A549 (cell line): Measurements from ENCODE around the gene NAA40. TPM values are rescaled to one million over a fixed set of nuclear protein-coding genes. Genes with fewer than 3 reads are reported as not detected.
"Not testable (repeated sequence)": the region's sequence is repeated elsewhere in the genome, so short reads cannot be mapped to it uniquely, and the experiment has no call there.

Source experiments
- ATAC-seq, 2 experiments: fragments of 200-7000 bp in 1 of 2; fragments of >200 bp in 1 of 2; cut with Nextera tagmentation in 1 of 2; cut with Tn5 transposase in 1 of 2; 3 replicates each; pipeline versions ENCODE4 v1.8.0 to v1.9.1; 2018 to 2020; ENCODE audit warnings: mild to moderate bottlenecking in 1 of 2, moderate library complexity in 1 of 2
- CTCF ChIA-PET: fragments of 300-600 bp; sonication (Branson Sonifier 250); formaldehyde crosslinking; extraction: SDS; loops from one replicate; lab custom pipeline; 2021; ENCODE audit warnings: antibody characterized with exemption, inconsistent platforms; lab: Yijun Ruan, JAX
- POLR2A ChIA-PET: fragments of 350-600 bp; formaldehyde crosslinking; extraction: SDS; loops from one replicate; lab custom pipeline; 2021; ENCODE audit warnings: antibody characterized with exemption, inconsistent platforms; lab: Yijun Ruan, JAX
- DNase-seq, 2 experiments: peaks; one replicate each; pipeline versions ENCODE4 v3.0.0 to v3.0.0-alpha.2; 2011 to 2016; ENCODE audit warnings: low read depth in 1 of 2, low spot score in 1 of 2
- FAIRE-seq: peaks from 2 replicates; lab custom pipeline; 2011; peaks lifted over from hg19 to GRCh38; lab: Jason Lieb, UNC
- H3K27ac ChIP-seq, 2 experiments: fragments of >200 bp; sonication (Bioruptor Twin); formaldehyde crosslinking; 3 replicates each; pipeline ENCODE4 v1.5.1; 2016 to 2017
- H3K4me1 ChIP-seq: fragments of >200 bp; sonication (Bioruptor Twin); formaldehyde crosslinking; 3 replicates; pipeline ENCODE4 v1.6.1; 2016
- H3K4me2 ChIP-seq: fragments of >200 bp; sonication (Bioruptor Twin); formaldehyde crosslinking; 3 replicates; pipeline ENCODE4 v1.6.1; 2016
- H3K4me3 ChIP-seq: fragments of >200 bp; sonication (Bioruptor Twin); formaldehyde crosslinking; 3 replicates; pipeline ENCODE4 v1.5.1; 2016
- H3K9me3 ChIP-seq: fragments of >200 bp; sonication (Bioruptor Twin); formaldehyde crosslinking; 3 replicates; pipeline ENCODE4 v1.6.1; 2016
- E2F6 ChIP-seq: IDR thresholded peaks from 2 replicates; pipeline ENCODE4 v1.6.1; 2012; ENCODE audit warnings: low read depth, borderline replicate concordance
- ELK1 ChIP-seq: fragments of 150-350 bp; IDR thresholded peaks from 2 replicates; pipeline ENCODE4 v1.6.1; 2014; ENCODE audit warnings: low read depth, mild to moderate bottlenecking, low read length
- FOSL2 ChIP-seq, 2 experiments: fragments of 450-650 bp in 1 of 2; fragments of >200 bp in 1 of 2; sonication (Bioruptor Twin) in 1 of 2; formaldehyde crosslinking; IDR thresholded peaks; 2 replicates each; pipeline versions ENCODE4 v1.5.0 to v1.6.1; 2016 to 2020; ENCODE audit warnings: mild to moderate bottlenecking in 1 of 2, moderate library complexity in 1 of 2
- HMGXB4 ChIP-seq: fragments of 250-450 bp; sonication (Bioruptor Pico); IDR thresholded peaks from 2 replicates; pipeline ENCODE4 v1.5.0; 2021; ENCODE audit warnings: mild to moderate bottlenecking, moderate library complexity, borderline replicate concordance
- JUN ChIP-seq, 2 experiments: fragments of >200 bp; sonication (Bioruptor Twin); formaldehyde crosslinking; IDR thresholded peaks; 2 replicates in 1 of 2; 3 replicates in 1 of 2; pipeline ENCODE4 v1.6.1; 2016 to 2017
- JUNB ChIP-seq: fragments of >200 bp; sonication (Bioruptor Twin); formaldehyde crosslinking; IDR thresholded peaks from 2 replicates; pipeline ENCODE4 v1.6.1; 2016
- KDM1A ChIP-seq: fragments of 200-600 bp; sonication (generic); IDR thresholded peaks from 2 replicates; pipeline ENCODE4 v1.6.1; 2016; ENCODE audit warnings: low read depth, mild to moderate bottlenecking
- RCOR1 ChIP-seq: fragments of 150-350 bp; IDR thresholded peaks from 2 replicates; pipeline ENCODE4 v1.6.1; 2014; ENCODE audit warnings: antibody characterized with exemption, low read length, low read depth
- REST ChIP-seq: fragments of 200-600 bp; sonication (generic); IDR thresholded peaks from 2 replicates; pipeline ENCODE4 v1.6.1; 2016; ENCODE audit warnings: antibody characterized with exemption, mild to moderate bottlenecking, moderate library complexity
- SREBF2 ChIP-seq: fragments of 450-650 bp; IDR thresholded peaks from 2 replicates; pipeline ENCODE4 v1.6.1; 2014; ENCODE audit warnings: mild to moderate bottlenecking, moderate library complexity
- USF2 ChIP-seq: fragments of 450-650 bp; IDR thresholded peaks from 2 replicates; pipeline ENCODE4 v1.6.1; 2014; ENCODE audit warnings: antibody characterized with exemption
- WGBS: methylation state at CpG from one replicate; pipeline ENCODE4 v1.1.6; 2017; ENCODE audit errors: missing lambda C conversion rate; 5-methylcytosine and 5-hydroxymethylcytosine counted together
- polyA plus RNA-seq, 4 experiments: library from polyadenylated mRNA; depleted of rRNA in 3 of 4; stranded (reverse); fragments of >200 nt; fragmentation: RNase III in 1 of 4; extraction: RNeasy Plus Mini Kit Qiagen cat#74134 plus additional on column Dnase treatment in 1 of 4; gene quantifications; 2 replicates in 3 of 4; 3 replicates in 1 of 4; pipeline ENCODE4 v1.2.3, GENCODE V29; 2011 to 2017

Gene NAA40
- polyA plus RNA-seq, 2 of the 4 experiments (the other 2 are of a cell fraction), result 21.9 to 32.0 TPM

GRCh38 chr11:63969461-63969860, 30.7 kb downstream of the NAA40 start:
- CTCF ChIA-PET, result no interaction called here
- Histone ChIP-seq H3K9me3 (no peaks in the 10 kb centered on the region), H3K4me2 (no peak overlapping the region)
- POLR2A ChIA-PET, result no interaction called here
- no peak for ATAC-seq
- no peak for TF ChIP-seq ELK1
- TF ChIP-seq, all 56 proteins: peak for 0
- DNase-seq (no peak), FAIRE-seq (no peak)
- WGBS, result 87% methylated on average over 2 of the region's 2 CpGs
- Histone ChIP-seq H3K4me1 (no peaks in the 10 kb centered on the region), H3K27ac (no peak overlapping the region), H3K4me3 (no peak overlapping the region)

- FAIRE-seq, result no peak
- no peak overlapping the region for H3K4me3 ChIP-seq
- no peak overlapping the region for H3K4me2 ChIP-seq
- no peak for DNase-seq
- ChIA-PET POLR2A (no interaction called here), CTCF (interaction anchor here (0.7 to 1.5 kb wide), 2 partner anchors 25 to 90 kb away, joined by 3 to 4 read pairs; no protein-coding TSS in a partner anchor)
- H3K4me1 ChIP-seq, result peaks cover 6% of the 10 kb centered on the region
- H3K27ac ChIP-seq, result no peak overlapping the region
- ATAC-seq, result no peak
- WGBS, result 73% methylated on average over 5 of the region's 5 CpGs
- H3K9me3 ChIP-seq, result no peaks in the 10 kb centered on the region
- TF ChIP-seq FOSL2 (IDR thresholded peaks at IDR 0.05) (no peak), FOSL2 (CRISPR knock-in tag; IDR thresholded peaks at IDR 0.05) (no peak), E2F6 (no peak), KDM1A (no peak), JUNB (no peak), JUN (IDR thresholded peaks at IDR 0.05) (no peak), ELK1 (no peak), USF2 (no peak), RCOR1 (no peak), SREBF2 (no peak), HMGXB4 (CRISPR knock-in tag) (no peak), REST (no peak)
Observed at GRCh38 chr11:63970902-63971301, 32.1 kb downstream of the NAA40 start.

GRCh38 chr11:63973912-63974258, 35.1 kb downstream of the NAA40 start:
- H3K4me2 ChIP-seq, result peak overlapping the region; percentile 55; the same call in 2 of the 3 replicates
- peak overlapping the region; percentile 89; the same call in 2 of the 3 replicates for H3K4me3 ChIP-seq
- POLR2A ChIA-PET, result interaction anchor here (0.7 to 1.7 kb wide), 5 partner anchors 10 to 212 kb away, joined by 3 to 9 read pairs (median 4); partner anchors contain the start of genes OTUB1 and STIP1

More at GRCh38 chr11:63973912-63974258, 35.1 kb downstream of the NAA40 start:
- H3K9me3 ChIP-seq, ATAC-seq, DNase-seq, FAIRE-seq: not testable (repeated sequence)
- CTCF ChIA-PET, result interaction anchor here (0.8 to 1.7 kb wide), 4 partner anchors 16 to 179 kb away, joined by 3 to 5 read pairs (median 3); no protein-coding TSS in a partner anchor
- H3K27ac ChIP-seq, result peak overlapping the region; percentile 57 to 79; a peak in 5 of 6 replicates
- peaks cover 14% of the 10 kb centered on the region for H3K4me1 ChIP-seq
- 67% methylated on average over 18 of the region's 18 CpGs for WGBS
